Measurements from ENCODE around the gene DISC1.
"Not testable (repeated sequence)": the region's sequence is repeated elsewhere in the genome, so short reads cannot be mapped to it uniquely, and the experiment has no call there.

The DISC1 gene

GRCh38 chr1:231626535-231626950 lies at the start of gene DISC1:
TSS of gene DISC1 (plus strand) at chr1:231626790. CDS start at chr1:231626868, 78 bp downstream.
- FAIRE-seq (no peak), DNase-seq (ENCODE audit: low spot score) (peak; percentile 90)

- no peak for FAIRE-seq
- DNase-seq (ENCODE audit: low spot score): no peak
These were observed 49.5 kb upstream of the DISC1 start for GRCh38 chr1:231576804-231577718.

- no peak for FAIRE-seq
- DNase-seq (ENCODE audit: low spot score): no peak
These were observed 45.7 kb upstream of the DISC1 start for GRCh38 chr1:231580874-231581273.

GRCh38 chr1:231581859-231582258 lies 44.7 kb upstream of the DISC1 start:
- FAIRE-seq (no peak), DNase-seq (ENCODE audit: low spot score) (no peak)

GRCh38 chr1:231583376-231583775 lies 43.2 kb upstream of the DISC1 start:
- FAIRE-seq: no peak
- DNase-seq (ENCODE audit: low spot score): no peak

GRCh38 chr1:231584117-231584516 lies 42.5 kb upstream of the DISC1 start:
- FAIRE-seq: peak; percentile 56

GRCh38 chr1:231584921-231585320 lies 41.7 kb upstream of the DISC1 start:
- no peak for FAIRE-seq
- no peak for DNase-seq (ENCODE audit: low spot score)

More at GRCh38 chr1:231584117-231584516, 42.5 kb upstream of the DISC1 start:
- DNase-seq (ENCODE audit: low spot score): peak; percentile 11

- FAIRE-seq (no peak), DNase-seq (ENCODE audit: low spot score) (peak; percentile 34)
These were observed 36.0 kb upstream of the DISC1 start for GRCh38 chr1:231590453-231591198.

- FAIRE-seq: no peak
These were observed 35.1 kb upstream of the DISC1 start for GRCh38 chr1:231591466-231591865.

GRCh38 chr1:231592809-231593208 lies 33.8 kb upstream of the DISC1 start:
- DNase-seq (ENCODE audit: low spot score): no peak
- FAIRE-seq: no peak

More at GRCh38 chr1:231591466-231591865, 35.1 kb upstream of the DISC1 start:
- DNase-seq (ENCODE audit: low spot score): no peak

GRCh38 chr1:231593264-231593663 lies 33.3 kb upstream of the DISC1 start:
- not testable (repeated sequence) for FAIRE-seq; DNase-seq (ENCODE audit: low spot score)

GRCh38 chr1:231594123-231594522 lies 32.5 kb upstream of the DISC1 start:
- FAIRE-seq: no peak
- no peak for DNase-seq (ENCODE audit: low spot score)

- FAIRE-seq (no peak), DNase-seq (ENCODE audit: low spot score) (no peak)
These were observed 31.8 kb upstream of the DISC1 start for GRCh38 chr1:231594749-231595148.

GRCh38 chr1:231596337-231596791 lies 30.2 kb upstream of the DISC1 start:
- DNase-seq (ENCODE audit: low spot score): no peak
- no peak for FAIRE-seq

GRCh38 chr1:231597971-231598370 lies 28.6 kb upstream of the DISC1 start:
- FAIRE-seq: no peak
- DNase-seq (ENCODE audit: low spot score): no peak

- no peak for FAIRE-seq
- no peak for DNase-seq (ENCODE audit: low spot score)
These were observed 26.1 kb upstream of the DISC1 start for GRCh38 chr1:231600458-231600976.

- FAIRE-seq: no peak
- no peak for DNase-seq (ENCODE audit: low spot score)
These were observed 24.5 kb upstream of the DISC1 start for GRCh38 chr1:231601824-231602672.

GRCh38 chr1:231602673-231602984 lies 24.0 kb upstream of the DISC1 start:
- no peak for DNase-seq (ENCODE audit: low spot score)
- FAIRE-seq: no peak

- no peak for FAIRE-seq
- peak; percentile 61 for DNase-seq (ENCODE audit: low spot score)
These were observed 22.9 kb upstream of the DISC1 start for GRCh38 chr1:231603598-231604275.

GRCh38 chr1:231604276-231604621 lies 22.3 kb upstream of the DISC1 start:
- DNase-seq (ENCODE audit: low spot score) (no peak), FAIRE-seq (no peak)

All from urothelium cell line (cell line).